GM23338 (cell line): ENCODE results near the gene GLS.

Experiments
- EZH2 ChIP-seq: fragments of 200-600 bp; sonication (generic); IDR thresholded peaks from one replicate; pipeline ENCODE4 v1.8.0; 2017; ENCODE audit warnings: antibody characterized with exemption, mild to moderate bottlenecking, low read depth; ENCODE audit not compliant: unreplicated experiment
- EZH2phosphoT487 ChIP-seq: fragments of 200-600 bp; sonication (generic); IDR thresholded peaks from one replicate; pipeline ENCODE4 v1.8.1; 2018; ENCODE audit warnings: antibody characterized with exemption; ENCODE audit not compliant: unreplicated experiment
- JUNB ChIP-seq: IDR thresholded peaks from one replicate; pipeline ENCODE4 v1.6.1; 2016; ENCODE audit warnings: antibody characterized with exemption; ENCODE audit not compliant: unreplicated experiment
- NANOG ChIP-seq: IDR thresholded peaks from 2 replicates; pipeline ENCODE4 v1.6.1; 2016; ENCODE audit warnings: antibody characterized with exemption, borderline replicate concordance
- POLR2AphosphoS5 ChIP-seq: IDR thresholded peaks from 2 replicates; pipeline ENCODE4 v1.6.1; 2016; ENCODE audit warnings: antibody characterized with exemption, low read depth
- ZNF114 ChIP-seq: fragments of 250-450 bp; sonication (Bioruptor Pico); IDR thresholded peaks from 2 replicates; pipeline ENCODE4 v1.5.0; 2020; ENCODE audit warnings: mild to moderate bottlenecking, moderate library complexity
- ZNF331 ChIP-seq: fragments of 250-450 bp; sonication (Bioruptor Pico); IDR thresholded peaks from 2 replicates; pipeline ENCODE4 v1.5.0; 2020; ENCODE audit warnings: low read depth, mild to moderate bottlenecking, moderate library complexity
- TF ChIP-seq, protein P1 (sequence below), 2 experiments: fragments of 200-600 bp in 1 of 2; sonication (generic) in 1 of 2; conservative IDR thresholded peaks; 2 replicates each; pipeline versions ENCODE4 v1.5.1 to v1.6.1; 2016 to 2017; ENCODE audit warnings: antibody characterized with exemption in 2 of 2, low read depth in 2 of 2, mild to moderate bottlenecking in 2 of 2, moderate library complexity in 1 of 2
- TF ChIP-seq, protein P2 (sequence below): IDR thresholded peaks from one replicate; pipeline ENCODE4 v1.6.1; 2018; ENCODE audit warnings: antibody characterized with exemption; ENCODE audit not compliant: unreplicated experiment

DNA sequence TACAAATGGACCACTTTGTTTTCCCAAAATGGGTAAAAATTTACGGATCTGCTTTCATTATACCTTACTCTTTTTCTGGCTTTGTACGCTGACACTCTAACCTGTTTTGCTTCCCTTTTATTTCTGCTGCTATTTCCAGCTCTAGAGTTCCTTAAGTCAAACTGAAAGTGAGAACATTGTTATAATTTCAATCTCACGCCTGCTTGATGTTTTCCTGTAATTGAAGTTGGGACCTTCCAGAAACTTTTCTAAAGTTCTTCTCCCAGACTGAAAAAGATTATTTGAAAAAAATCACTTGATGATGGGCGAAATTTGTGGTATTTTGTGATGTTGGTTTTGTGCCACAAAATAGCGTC lies 1.8 kb downstream of the GLS start:
- TF ChIP-seq, protein P1, sequence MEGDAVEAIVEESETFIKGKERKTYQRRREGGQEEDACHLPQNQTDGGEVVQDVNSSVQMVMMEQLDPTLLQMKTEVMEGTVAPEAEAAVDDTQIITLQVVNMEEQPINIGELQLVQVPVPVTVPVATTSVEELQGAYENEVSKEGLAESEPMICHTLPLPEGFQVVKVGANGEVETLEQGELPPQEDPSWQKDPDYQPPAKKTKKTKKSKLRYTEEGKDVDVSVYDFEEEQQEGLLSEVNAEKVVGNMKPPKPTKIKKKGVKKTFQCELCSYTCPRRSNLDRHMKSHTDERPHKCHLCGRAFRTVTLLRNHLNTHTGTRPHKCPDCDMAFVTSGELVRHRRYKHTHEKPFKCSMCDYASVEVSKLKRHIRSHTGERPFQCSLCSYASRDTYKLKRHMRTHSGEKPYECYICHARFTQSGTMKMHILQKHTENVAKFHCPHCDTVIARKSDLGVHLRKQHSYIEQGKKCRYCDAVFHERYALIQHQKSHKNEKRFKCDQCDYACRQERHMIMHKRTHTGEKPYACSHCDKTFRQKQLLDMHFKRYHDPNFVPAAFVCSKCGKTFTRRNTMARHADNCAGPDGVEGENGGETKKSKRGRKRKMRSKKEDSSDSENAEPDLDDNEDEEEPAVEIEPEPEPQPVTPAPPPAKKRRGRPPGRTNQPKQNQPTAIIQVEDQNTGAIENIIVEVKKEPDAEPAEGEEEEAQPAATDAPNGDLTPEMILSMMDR (conservative IDR thresholded peaks at IDR 0.05; ENCODE audit: low read depth in 2 of 2): no peak
- no peak for TF ChIP-seq POLR2AphosphoS5
- TF ChIP-seq, protein P2, sequence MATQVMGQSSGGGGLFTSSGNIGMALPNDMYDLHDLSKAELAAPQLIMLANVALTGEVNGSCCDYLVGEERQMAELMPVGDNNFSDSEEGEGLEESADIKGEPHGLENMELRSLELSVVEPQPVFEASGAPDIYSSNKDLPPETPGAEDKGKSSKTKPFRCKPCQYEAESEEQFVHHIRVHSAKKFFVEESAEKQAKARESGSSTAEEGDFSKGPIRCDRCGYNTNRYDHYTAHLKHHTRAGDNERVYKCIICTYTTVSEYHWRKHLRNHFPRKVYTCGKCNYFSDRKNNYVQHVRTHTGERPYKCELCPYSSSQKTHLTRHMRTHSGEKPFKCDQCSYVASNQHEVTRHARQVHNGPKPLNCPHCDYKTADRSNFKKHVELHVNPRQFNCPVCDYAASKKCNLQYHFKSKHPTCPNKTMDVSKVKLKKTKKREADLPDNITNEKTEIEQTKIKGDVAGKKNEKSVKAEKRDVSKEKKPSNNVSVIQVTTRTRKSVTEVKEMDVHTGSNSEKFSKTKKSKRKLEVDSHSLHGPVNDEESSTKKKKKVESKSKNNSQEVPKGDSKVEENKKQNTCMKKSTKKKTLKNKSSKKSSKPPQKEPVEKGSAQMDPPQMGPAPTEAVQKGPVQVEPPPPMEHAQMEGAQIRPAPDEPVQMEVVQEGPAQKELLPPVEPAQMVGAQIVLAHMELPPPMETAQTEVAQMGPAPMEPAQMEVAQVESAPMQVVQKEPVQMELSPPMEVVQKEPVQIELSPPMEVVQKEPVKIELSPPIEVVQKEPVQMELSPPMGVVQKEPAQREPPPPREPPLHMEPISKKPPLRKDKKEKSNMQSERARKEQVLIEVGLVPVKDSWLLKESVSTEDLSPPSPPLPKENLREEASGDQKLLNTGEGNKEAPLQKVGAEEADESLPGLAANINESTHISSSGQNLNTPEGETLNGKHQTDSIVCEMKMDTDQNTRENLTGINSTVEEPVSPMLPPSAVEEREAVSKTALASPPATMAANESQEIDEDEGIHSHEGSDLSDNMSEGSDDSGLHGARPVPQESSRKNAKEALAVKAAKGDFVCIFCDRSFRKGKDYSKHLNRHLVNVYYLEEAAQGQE: no peak
- no peak for TF ChIP-seq ZNF331 (CRISPR knock-in tag)
- no peak for TF ChIP-seq EZH2
- TF ChIP-seq EZH2phosphoT487: no peak
- TF ChIP-seq NANOG: no peak
- TF ChIP-seq JUNB: no peak
- TF ChIP-seq ZNF114 (CRISPR knock-in tag): no peak
